HG03108 (cell line): ENCODE measurements around the gene NOC4L.
"Not testable (repeated sequence)": the region's sequence is repeated elsewhere in the genome, so short reads cannot be mapped to it uniquely, and the experiment has no call there.

ENCODE experiments used
- ATAC-seq: cut with Tn5 transposase; IDR thresholded peaks from one replicate; pipeline ENCODE4 v1.9.1; 2021; ENCODE audit warnings: moderate library complexity; ENCODE audit not compliant: unreplicated experiment

NOC4L gene

GRCh38 chr12:132144115-132144809 lies at the start of gene NOC4L, which contains the start of gene DDX51:
TSS of gene NOC4L (plus strand) at chr12:132144457. CDS start at chr12:132144489, 32 bp downstream.
TSS of gene DDX51 (minus strand) at chr12:132144319. CDS start at chr12:132144296, 23 bp downstream.
- ATAC-seq = peak; percentile 82

GRCh38 chr12:132095520-132096409 lies 48.5 kb upstream of the NOC4L start:
- no peak for ATAC-seq

- no peak for ATAC-seq
These were observed 44.5 kb upstream of the NOC4L start for GRCh38 chr12:132099739-132100138.

GRCh38 chr12:132100306-132101065 lies 43.8 kb upstream of the NOC4L start:
- no peak for ATAC-seq

DNA sequence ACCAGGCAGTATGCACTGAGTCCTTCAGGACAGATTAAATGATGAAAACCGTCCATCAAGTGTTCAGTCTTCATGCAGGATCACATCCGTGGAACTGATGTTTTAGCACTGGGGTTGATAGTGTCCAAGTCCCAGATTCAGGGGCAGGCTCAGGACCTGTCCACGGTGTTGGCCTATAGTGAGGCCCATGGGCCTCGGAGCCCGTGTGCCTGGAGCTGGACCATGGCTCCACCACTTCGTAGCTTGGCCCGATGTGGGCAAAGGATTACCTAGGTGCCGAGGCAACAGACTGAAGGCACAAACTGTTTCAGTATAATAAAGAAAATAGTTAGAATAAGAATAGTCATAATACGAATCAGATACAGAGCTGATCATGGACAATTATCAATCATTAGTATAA lies 42.0 kb upstream of the NOC4L start:
- ATAC-seq = no peak

DNA sequence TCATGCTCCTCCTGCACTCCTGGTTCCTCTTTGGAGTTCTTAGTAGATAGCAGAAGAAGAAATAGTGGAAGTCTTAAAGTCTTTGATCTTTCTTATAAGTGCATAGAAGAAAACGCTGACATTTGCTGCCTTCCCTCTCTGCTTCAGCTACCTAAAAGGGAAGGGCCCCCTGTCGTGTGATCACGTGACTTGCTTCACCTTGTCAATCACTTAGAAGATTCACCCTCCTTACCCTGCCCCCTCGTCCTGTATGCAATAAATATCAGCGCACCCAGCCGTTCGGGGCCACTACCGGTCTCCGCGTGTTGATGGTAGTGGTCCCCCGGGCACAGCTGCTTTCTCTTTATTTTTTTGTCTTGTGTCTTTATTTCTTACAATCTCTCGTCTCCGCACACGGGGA lies 41.2 kb upstream of the NOC4L start:
- ATAC-seq = not testable (repeated sequence)

DNA sequence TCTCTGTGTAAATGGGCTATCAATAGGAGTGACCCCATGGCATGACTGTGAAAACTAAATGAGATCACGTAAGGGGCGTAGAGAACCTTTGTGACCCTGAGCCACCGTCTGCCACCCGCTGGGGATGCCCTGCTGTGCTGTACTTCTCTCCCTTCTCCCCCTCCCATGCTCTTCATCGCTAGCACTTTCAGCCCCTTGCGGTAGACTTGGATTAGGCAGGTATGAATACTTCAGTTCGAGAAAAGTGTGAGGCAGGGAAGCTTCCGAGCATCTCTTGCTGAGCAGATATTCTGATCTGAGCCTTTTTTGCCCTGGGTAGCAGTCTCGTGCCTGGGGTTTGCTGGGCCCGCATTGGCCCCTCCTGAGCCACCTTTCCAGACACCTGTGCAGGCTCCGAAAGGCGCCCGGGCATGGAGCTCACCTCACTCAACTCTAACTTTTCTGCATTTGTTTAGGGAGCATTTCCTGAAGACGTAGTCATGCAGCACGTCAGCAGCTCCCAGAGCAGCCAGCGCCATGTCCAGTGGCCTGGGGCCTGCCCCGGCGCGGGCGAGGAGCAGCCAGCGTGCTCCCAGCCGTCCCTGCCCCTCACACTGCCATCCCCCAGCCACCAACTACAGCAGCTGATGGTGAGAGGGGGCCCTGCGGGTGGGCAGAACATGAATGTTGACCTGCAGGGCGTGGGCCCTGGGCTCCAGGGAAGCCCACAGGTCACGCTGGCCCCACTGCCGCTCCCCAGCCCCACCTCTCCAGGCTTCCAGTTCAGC lies 40.5 kb upstream of the NOC4L start:
- ATAC-seq = no peak

- ATAC-seq = no peak
These were observed 38.8 kb upstream of the NOC4L start for GRCh38 chr12:132105467-132105866.

GRCh38 chr12:132106921-132107320 lies 37.3 kb upstream of the NOC4L start:
- no peak for ATAC-seq

DNA sequence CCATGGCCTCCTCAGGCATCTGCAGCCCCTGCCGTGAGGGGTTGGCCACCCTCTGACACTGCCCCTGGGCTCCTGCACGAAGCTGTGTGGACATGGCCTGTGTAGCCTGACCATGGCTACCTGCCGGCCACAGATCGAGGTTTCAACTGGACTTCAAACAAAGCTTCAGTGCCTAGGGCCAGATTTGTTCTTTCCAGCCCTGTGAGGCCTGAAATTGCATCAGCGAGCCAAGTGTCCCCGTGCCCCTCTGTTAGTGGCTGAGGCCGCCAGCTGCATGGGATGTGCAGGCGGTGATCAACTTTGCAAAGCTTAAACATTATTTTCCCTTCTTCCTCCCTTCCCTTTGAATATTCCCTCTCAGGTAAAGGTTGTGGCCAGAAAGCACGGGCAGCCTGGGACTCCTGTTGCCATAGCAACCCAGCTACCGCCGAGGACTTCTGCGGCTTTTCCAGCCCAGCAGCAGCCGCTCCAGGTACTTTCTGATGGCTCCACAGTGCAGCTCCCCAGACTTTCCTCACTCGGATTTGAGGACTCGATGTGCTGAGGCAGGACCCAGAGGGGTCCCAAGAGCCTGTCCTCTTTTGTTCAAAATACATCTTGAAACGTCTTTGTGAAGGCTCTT lies 35.9 kb upstream of the NOC4L start:
- ATAC-seq = no peak

- ATAC-seq = no peak
These were observed 34.5 kb upstream of the NOC4L start for GRCh38 chr12:132109741-132110140.

- no peak for ATAC-seq
These were observed 33.6 kb upstream of the NOC4L start for GRCh38 chr12:132110677-132111076.

DNA sequence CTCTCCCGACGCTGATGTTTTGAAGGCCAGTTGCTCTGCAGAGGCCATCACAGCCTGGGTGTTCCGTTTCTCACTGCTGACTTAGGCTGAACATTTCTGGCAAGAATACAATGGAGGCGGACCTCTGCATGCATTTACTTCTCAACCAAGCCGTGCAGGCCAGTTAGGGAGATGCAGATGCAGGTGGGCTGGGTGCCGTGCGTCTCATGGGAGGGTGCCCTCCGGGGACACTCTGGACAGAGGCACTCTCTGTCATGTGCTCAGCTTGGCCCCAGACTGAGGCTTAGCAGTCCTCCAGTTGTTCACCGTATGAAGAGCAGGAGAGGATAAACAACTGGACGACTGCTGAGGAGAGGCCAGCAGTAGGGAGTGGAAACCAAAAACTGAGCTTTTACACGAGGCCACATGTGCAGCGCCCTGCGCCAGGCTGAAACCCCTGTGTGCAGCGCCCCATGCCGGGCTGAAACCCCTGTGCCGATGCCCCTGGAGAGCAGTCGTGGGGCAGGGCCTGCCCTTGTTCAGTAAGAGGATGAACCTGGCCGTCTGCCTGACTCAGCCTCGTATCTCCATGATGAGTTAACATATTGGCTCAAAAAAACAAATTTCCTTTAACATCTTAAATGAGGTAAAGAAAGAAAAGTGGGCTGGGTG lies 32.5 kb upstream of the NOC4L start:
- no peak for ATAC-seq

DNA sequence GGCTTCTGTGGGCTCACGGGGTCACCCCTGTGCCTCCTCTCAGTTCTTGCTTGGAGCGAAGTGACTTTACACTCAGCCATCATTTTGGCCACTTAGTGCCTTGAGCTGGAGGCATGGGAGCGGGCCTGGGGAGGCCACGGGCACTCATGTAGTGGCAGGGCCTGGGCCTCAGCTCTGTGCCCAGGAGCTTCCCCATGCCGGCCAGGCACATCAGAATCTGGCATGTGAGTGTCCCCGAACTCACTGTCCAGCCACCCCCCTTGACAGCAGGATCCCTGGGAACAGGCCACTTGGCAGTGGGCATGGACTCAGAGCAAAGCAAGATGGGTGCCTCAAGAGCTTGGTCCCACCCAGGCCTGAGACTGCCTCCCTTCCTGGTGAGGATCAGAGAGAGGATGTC lies 29.6 kb upstream of the NOC4L start:
- no peak for ATAC-seq

DNA sequence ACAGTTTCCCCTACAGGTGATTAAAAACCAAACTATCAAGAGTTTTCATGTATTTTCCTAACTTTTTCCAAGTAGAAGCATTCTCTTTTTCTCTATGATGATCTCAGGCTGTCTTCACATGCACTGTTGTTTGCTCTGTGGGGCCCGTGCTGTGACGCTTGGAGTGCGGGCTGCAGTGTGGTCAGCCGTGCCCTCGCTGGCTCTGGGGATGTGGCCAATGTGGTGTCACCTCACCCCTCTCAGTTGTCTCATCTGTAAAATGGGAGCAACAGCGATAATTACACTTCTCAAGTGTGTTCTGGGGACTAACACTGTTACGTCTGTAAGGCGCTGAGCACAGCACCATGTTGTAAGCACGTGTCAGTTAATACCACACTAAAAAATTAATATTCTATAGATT lies 28.8 kb upstream of the NOC4L start:
- no peak for ATAC-seq

DNA sequence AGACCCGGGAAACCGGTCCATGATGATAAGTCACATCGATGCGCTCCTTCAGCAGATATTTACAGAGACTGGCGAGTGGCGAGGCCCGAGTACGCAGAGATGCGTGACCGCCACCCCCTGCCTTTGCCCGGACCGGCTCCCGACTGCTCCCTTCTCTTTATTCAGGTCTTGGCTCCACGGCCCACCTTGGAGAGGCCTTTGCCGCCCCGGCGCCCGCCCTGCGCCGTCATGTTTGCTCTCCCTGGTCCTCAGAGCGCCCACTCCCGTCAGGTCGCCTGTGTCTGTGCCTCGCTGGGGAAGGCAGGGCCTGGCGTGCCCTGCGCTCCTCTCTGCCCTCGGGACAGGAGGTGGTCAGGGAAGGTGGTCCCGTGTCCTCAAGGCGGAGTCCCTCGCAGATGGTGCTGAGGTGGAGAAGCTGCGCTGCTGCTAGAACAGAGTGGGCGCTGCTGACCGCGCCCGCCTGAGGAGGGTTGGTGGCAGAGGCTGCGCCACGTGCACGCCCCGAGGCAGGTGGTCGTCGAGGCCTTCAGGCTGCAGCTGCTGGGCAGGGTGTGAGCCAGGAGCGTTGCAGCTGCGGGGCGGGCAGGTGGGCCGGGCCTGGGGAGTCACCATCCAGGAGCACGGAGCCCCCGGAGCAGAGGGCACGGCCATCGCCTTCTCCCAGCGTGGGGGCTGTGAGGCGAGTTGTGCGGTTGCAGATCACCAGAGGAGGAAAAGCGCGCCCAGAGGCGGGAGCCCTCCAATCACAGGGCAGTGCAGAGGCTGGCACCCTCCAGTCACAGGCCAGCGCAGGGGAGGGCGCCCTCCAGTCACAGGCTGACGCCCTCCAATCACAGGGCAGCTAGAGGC lies 27.3 kb upstream of the NOC4L start:
- no peak for ATAC-seq

GRCh38 chr12:132117558-132117875 lies 26.7 kb upstream of the NOC4L start:
- no peak for ATAC-seq

DNA sequence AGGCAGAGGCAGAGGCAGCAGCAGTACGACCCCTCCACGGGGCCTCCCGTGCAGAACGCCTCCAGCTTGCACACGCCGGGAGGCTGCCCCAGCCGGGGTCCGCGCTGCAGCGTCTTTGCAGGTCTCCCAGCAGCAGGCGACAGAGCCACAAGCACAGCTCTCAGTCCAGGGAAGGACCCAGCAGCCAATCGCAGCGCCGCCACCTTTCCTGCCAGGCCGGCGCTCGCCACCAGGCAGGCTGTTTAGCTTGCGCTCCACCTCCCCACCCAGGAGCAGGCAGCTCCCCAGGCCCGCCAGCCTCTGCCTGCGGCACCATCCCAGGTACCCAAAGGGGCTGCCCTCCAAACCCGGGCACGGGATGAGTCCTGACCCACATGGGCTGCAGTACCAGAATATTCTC lies 25.4 kb upstream of the NOC4L start:
- ATAC-seq = no peak

DNA sequence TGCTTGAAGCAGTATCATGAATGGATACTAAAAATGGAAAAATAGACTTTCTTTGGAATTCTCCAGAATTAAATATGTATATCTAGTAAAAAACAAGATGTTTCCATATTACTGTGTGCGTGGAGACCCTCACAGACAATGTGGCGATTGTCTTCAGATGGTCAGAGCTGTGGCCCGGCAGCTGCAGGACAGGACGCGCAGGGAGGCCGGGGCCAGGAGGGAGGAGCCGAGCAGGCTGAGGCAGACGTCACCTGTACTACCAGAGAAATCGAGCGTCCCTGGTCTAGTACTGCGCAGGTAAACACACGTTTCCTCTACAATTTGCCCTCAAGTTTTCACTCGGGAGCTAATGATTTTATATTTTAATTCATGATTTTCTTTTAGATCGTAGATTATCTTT lies 23.0 kb upstream of the NOC4L start:
- no peak for ATAC-seq
